Loucy (cell line): ENCODE measurements around the gene MN1.

Experiments
- CTCF ChIP-seq: fragments of 200-600 bp; sonication (generic); conservative IDR thresholded peaks from 2 replicates; pipeline ENCODE4 v1.5.1; 2014; ENCODE audit warnings: mild to moderate bottlenecking, antibody characterized with exemption, low read length
- EZH2phosphoT487 ChIP-seq: fragments of 200-600 bp; IDR thresholded peaks from 2 replicates; pipeline ENCODE4 v1.6.1; 2018; ENCODE audit warnings: antibody characterized with exemption, mild to moderate bottlenecking, moderate library complexity, borderline replicate concordance

GRCh38 chr22:27716074-27716473 lies 85.5 kb downstream of the MN1 start:
- no peak for TF ChIP-seq CTCF
- TF ChIP-seq EZH2phosphoT487: no peak
